ENCODE data around the gene SHROOM3. TPM values are rescaled to one million over a fixed set of nuclear protein-coding genes. Genes with fewer than 3 reads are reported as not detected.

SHROOM3 gene
- total and polyA plus RNA-seq, 2 donors (not counting 3 experiments of a cell fraction or from before 2014, with no cell fraction given) = 2.7 to 6.7 TPM

- no peaks in the 10 kb centered on the region for H3K9me3 ChIP-seq (replicated peaks; ENCODE audit: control insufficient read depth, insufficient read depth, low read length)
- intact Hi-C loops (cut with micrococcal nuclease) (no loop called here), dilution Hi-C loops (cut with MboI; ENCODE audit: extremely low pct_ligation_motif_present, low sequenced_read_pairs) (no loop called here)
- ChIA-PET POLR2A (no interaction called here), CTCF (interaction anchor here (1.6 kb wide), 1 partner anchor 14 kb away, joined by 4 read pairs; no protein-coding TSS in a partner anchor)
- FAIRE-seq = no peak
- H3K27ac ChIP-seq (ENCODE audit: insufficient read depth, low read depth, low read length) = no peak overlapping the region
- no peak for DNase-seq (ENCODE audit: low read depth, low spot score)
- BruUV-seq (replicated peaks) = no TSS peak
- H3K9ac ChIP-seq (replicated peaks; ENCODE audit: extremely low read depth, insufficient read depth, low read length) = no peak overlapping the region
- TF ChIP-seq EZH2 (IDR thresholded peaks at IDR 0.05; ENCODE audit: borderline replicate concordance, low read depth, low read length, severe bottlenecking) (no peak), POLR2AphosphoS5 (IDR thresholded peaks at IDR 0.05; ENCODE audit: insufficient read depth, low read depth, low read length) (no peak), JUN (IDR thresholded peaks at IDR 0.05; ENCODE audit: borderline replicate concordance, insufficient read depth, insufficient read length, low read depth) (no peak)
- H3K27me3 ChIP-seq (ENCODE audit: control insufficient read depth in 2 of 2, insufficient read depth in 2 of 2, low read length in 2 of 2) = peaks cover 7 to 8% of the 10 kb centered on the region in 2 experiments
- no peak overlapping the region for H2AFZ ChIP-seq (ENCODE audit: low read depth, low read length)
- H3K79me2 ChIP-seq (ENCODE audit: control insufficient read depth, insufficient read depth, low read length) = no peaks in the 10 kb centered on the region
- no peak overlapping the region for H3K4me2 ChIP-seq (ENCODE audit: insufficient read depth, low read length)
- H3K4me3 ChIP-seq (replicated peaks in 1 of 3; ENCODE audit: insufficient read depth in 1 of 3, low read depth in 1 of 3, low read length in 3 of 3) = no peak overlapping the region
- no peaks in the 10 kb centered on the region for H3K4me1 ChIP-seq (ENCODE audit: control insufficient read depth, extremely low read depth, insufficient read depth, low read length)
- H3K36me3 ChIP-seq (ENCODE audit: control insufficient read depth in 2 of 2, extremely low read depth in 1 of 2, insufficient read depth in 2 of 2, low read length in 2 of 2) = no peaks in the 10 kb centered on the region
- no peaks in the 10 kb centered on the region for H4K20me1 ChIP-seq (replicated peaks; ENCODE audit: control insufficient read depth, extremely low read depth, insufficient read depth, low read length)
- H3K9me1 ChIP-seq (replicated peaks; ENCODE audit: control insufficient read depth, extremely low read depth, insufficient read depth, low read length) = no peaks in the 10 kb centered on the region
Observed at GRCh38 chr4:76532805-76533204, 97.8 kb downstream of the SHROOM3 start.

GRCh38 chr4:76533314-76533713 lies 98.3 kb downstream of the SHROOM3 start:
- Histone ChIP-seq H3K9me3 (replicated peaks; ENCODE audit: control insufficient read depth, insufficient read depth, low read length) (no peaks in the 10 kb centered on the region), H3K36me3 (ENCODE audit: control insufficient read depth in 2 of 2, extremely low read depth in 1 of 2, insufficient read depth in 2 of 2, low read length in 2 of 2) (no peaks in the 10 kb centered on the region), H4K20me1 (replicated peaks; ENCODE audit: control insufficient read depth, extremely low read depth, insufficient read depth, low read length) (no peaks in the 10 kb centered on the region), H3K4me3 (replicated peaks in 1 of 3; ENCODE audit: insufficient read depth in 1 of 3, low read depth in 1 of 3, low read length in 3 of 3) (no peak overlapping the region), H3K4me2 (ENCODE audit: insufficient read depth, low read length) (no peak overlapping the region), H3K27me3 (ENCODE audit: control insufficient read depth in 2 of 2, insufficient read depth in 2 of 2, low read length in 2 of 2) (peaks cover 7 to 8% of the 10 kb centered on the region in 2 experiments), H3K27ac (ENCODE audit: insufficient read depth, low read depth, low read length) (no peak overlapping the region), H3K4me1 (ENCODE audit: control insufficient read depth, extremely low read depth, insufficient read depth, low read length) (no peaks in the 10 kb centered on the region), H3K79me2 (ENCODE audit: control insufficient read depth, insufficient read depth, low read length) (no peaks in the 10 kb centered on the region), H2AFZ (ENCODE audit: low read depth, low read length) (no peak overlapping the region), H3K9ac (replicated peaks; ENCODE audit: extremely low read depth, insufficient read depth, low read length) (no peak overlapping the region), H3K9me1 (replicated peaks; ENCODE audit: control insufficient read depth, extremely low read depth, insufficient read depth, low read length) (no peaks in the 10 kb centered on the region)
- DNase-seq (ENCODE audit: low read depth, low spot score) = no peak
- dilution Hi-C loops (cut with MboI; ENCODE audit: extremely low pct_ligation_motif_present, low sequenced_read_pairs) (no loop called here), intact Hi-C loops (cut with micrococcal nuclease) (no loop called here)
- TF ChIP-seq POLR2A (IDR thresholded peaks at IDR 0.05; ENCODE audit: low read depth, low read length) (no peak), MYC (IDR thresholded peaks at IDR 0.05; ENCODE audit: low read depth, low read length) (no peak), EZH2 (IDR thresholded peaks at IDR 0.05; ENCODE audit: borderline replicate concordance, low read depth, low read length, severe bottlenecking) (no peak), JUN (IDR thresholded peaks at IDR 0.05; ENCODE audit: borderline replicate concordance, insufficient read depth, insufficient read length, low read depth) (no peak), GATA2 (IDR thresholded peaks at IDR 0.05; ENCODE audit: insufficient read depth, insufficient read length, low read depth, low read length) (no peak), FOS (IDR thresholded peaks at IDR 0.05; ENCODE audit: borderline replicate concordance, insufficient read depth, low read length) (no peak), POLR2AphosphoS5 (IDR thresholded peaks at IDR 0.05; ENCODE audit: insufficient read depth, low read depth, low read length) (no peak)
- TF ChIP-seq, protein P1, sequence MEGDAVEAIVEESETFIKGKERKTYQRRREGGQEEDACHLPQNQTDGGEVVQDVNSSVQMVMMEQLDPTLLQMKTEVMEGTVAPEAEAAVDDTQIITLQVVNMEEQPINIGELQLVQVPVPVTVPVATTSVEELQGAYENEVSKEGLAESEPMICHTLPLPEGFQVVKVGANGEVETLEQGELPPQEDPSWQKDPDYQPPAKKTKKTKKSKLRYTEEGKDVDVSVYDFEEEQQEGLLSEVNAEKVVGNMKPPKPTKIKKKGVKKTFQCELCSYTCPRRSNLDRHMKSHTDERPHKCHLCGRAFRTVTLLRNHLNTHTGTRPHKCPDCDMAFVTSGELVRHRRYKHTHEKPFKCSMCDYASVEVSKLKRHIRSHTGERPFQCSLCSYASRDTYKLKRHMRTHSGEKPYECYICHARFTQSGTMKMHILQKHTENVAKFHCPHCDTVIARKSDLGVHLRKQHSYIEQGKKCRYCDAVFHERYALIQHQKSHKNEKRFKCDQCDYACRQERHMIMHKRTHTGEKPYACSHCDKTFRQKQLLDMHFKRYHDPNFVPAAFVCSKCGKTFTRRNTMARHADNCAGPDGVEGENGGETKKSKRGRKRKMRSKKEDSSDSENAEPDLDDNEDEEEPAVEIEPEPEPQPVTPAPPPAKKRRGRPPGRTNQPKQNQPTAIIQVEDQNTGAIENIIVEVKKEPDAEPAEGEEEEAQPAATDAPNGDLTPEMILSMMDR (IDR thresholded peaks at IDR 0.05; ENCODE audit: extremely low read depth in 1 of 2, insufficient read depth in 1 of 2, low read depth in 1 of 2, low read length in 2 of 2) = no peak
- TF ChIP-seq, protein P2, sequence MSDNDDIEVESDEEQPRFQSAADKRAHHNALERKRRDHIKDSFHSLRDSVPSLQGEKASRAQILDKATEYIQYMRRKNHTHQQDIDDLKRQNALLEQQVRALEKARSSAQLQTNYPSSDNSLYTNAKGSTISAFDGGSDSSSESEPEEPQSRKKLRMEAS (IDR thresholded peaks at IDR 0.05; ENCODE audit: insufficient read depth, insufficient read length) = no peak
- ChIA-PET CTCF (interaction anchor here (1.6 kb wide), 1 partner anchor 13 kb away, joined by 4 read pairs; no protein-coding TSS in a partner anchor), POLR2A (no interaction called here)
- no TSS peak for BruUV-seq (replicated peaks)
- FAIRE-seq = no peak

Measured in endothelial cell of umbilical vein (primary cell).